Activated T-cell treated with anti-CD3 and anti-CD28 coated beads, Interleukin-2, amount 50 U/mL, for 48 hours (primary cell): ENCODE results near the gene GEMIN4.
"Not testable (repeated sequence)": the region's sequence is repeated elsewhere in the genome, so short reads cannot be mapped to it uniquely, and the experiment has no call there.

ENCODE experiments used
- DNase-seq, 2 experiments: peaks; one replicate each; pipeline ENCODE4 v3.0.0-alpha.2; 2020

Gene GEMIN4

DNA sequence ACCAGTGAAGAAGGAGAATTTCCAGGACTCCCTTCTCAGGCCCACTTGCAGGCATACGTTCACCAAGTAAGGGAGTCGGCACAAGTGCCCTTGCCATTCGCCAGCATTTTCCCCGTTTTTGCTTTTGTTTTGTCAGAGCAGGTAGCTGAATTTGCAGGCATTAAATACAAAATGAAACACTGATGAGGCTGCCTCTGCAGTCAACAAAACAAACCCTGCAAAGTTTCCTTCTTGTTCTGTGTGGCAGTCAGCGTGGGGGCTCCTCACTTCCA is 22.2 kb upstream of the GEMIN4 start:
- DNase-seq, result no peak

- no peak for DNase-seq
Observed at GRCh38 chr17:773467-774312, 21.6 kb upstream of the GEMIN4 start.

- DNase-seq, result no peak
Observed at GRCh38 chr17:773016-773415, 21.0 kb upstream of the GEMIN4 start.

GRCh38 chr17:767076-767475 is 15.0 kb upstream of the GEMIN4 start:
- no peak for DNase-seq

DNA sequence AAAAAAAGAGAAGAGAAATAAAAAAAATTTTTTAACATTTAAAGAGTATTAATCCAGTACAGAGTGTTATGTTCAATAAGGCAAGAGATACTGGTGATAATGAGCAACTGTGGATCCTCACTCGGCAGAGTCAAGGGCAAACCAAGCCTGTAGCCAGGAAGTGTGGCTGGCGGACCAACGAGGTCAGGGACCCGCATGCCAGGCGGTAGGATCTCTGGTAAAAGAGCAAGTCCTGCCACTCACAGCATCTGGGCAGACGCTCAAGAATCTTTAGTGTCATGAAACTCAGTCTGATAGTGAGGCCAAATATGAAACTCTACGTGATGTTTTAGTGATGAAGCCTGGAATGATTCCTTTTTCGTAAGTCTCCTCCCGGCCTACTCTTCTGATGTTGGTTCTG is 8.3 kb upstream of the GEMIN4 start:
- no peak for DNase-seq

- no peak for DNase-seq
Observed at GRCh38 chr17:759964-760363, 7.9 kb upstream of the GEMIN4 start.

DNA sequence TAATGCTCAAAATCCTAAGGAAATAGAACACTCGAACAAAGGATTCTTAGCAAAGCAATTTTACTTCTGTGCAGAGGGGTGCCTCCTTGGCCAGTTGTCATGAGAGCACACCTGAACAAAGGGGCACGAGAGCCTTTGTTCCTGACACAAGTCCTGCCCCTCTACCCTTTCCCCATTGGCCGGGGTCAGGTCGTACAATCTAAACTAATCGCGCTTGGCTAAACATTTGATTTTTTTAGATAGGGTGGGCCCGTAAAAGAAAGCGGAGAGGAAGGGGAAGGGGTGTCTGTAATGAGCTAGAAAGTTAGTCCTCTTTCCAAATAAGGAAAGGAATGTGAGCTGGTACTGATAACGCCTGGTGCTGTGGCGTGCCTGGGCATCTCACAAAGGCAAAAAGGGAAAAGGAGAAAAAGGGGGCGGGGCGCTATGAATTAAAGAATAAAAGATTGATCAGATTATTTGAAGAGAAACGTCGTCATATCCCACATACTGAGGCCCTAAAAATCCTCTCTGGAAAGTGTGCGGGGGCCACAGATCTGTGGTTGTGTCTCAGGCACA is 4.0 kb upstream of the GEMIN4 start:
- not testable (repeated sequence) for DNase-seq

GRCh38 chr17:755319-755961 is 3.4 kb upstream of the GEMIN4 start:
- not testable (repeated sequence) for DNase-seq

DNA sequence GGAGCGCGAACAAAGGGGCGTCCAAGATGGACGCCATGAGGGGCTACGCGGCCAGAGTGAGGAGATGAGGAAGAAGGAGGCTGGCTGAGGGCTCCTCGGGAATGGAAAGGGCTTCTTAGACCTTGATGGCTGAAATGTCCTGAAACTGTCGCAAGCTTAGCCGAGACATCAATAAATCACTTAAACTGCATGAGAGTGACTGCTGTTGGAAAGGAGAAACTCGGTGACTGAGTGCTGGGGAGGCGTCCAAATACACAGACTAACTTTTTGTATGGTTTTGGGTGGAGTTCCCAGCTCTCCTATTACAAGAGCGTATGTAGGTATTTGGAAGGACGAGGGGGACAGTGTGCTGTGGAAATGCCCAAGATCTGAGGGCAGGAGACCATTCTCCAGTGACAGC is 1.4 kb upstream of the GEMIN4 start:
- DNase-seq, result no peak

GRCh38 chr17:752620-753219 is 656 bp upstream of the GEMIN4 start:
- DNase-seq, result no peak

DNA sequence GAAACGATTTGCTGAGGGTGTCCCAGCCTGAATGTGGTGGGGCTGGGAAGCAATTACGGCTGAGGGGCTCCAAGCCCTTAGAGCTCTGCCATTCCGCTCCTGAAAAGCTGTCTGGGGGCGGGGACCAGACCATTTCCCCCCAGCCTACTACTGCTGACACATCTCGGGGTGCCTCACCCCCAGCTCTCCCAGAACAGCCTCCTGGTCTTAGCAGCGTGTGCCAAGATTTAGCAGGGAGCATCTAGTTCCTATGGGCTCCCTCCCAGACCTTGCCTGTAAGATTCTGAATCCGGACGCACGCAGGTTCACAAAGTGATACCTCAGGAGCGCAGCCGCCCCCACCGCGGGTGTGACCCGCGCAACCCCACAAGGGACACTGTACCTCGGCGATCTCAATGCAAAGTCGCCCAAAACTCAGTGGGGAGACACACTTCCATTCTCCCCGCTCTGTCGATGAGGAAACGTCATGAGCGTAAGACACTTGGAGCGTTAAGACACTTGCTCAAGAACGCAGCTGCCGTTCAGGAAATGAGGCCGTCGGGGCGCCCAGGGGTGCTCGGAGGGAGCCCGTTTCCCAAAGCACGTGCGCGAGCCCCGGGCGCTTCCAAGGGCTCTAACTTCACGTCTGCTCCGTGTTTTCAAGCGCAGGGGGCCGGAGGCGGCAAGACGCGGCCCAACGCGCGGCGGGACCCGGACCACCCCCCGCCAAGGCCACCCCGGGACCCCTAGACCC is 629 bp downstream of the GEMIN4 start:
- peak; percentile 71 to 72 for DNase-seq

DNA sequence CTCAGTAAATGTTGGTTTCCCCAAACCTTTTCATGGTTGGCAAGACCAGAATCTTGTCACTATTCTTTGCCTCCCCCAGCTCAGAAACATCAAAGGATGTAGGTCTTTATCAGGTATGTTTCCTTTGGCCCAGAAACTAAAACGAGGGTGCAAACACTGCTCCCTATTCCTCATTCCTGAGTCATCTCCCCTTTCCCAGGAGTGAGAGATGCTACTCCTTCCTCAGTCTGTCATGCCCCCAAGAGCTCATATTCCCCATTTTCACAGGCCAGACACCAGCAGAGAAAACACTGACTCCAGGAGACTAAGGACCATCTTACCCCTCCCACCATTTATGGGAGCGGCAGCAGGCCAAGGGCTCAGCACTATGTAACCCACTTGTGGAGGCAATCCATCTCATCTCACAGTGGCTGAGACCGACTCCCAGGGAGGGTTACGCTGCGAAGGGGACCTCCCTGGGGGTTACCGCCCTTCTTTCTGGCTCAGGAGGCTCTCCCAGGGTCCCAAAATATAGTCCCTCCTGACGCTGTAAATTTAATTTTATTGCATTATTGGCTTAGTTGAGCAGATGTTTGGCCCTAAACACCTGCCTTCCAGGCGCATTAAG is 1.5 kb downstream of the GEMIN4 start:
- no peak for DNase-seq

DNA sequence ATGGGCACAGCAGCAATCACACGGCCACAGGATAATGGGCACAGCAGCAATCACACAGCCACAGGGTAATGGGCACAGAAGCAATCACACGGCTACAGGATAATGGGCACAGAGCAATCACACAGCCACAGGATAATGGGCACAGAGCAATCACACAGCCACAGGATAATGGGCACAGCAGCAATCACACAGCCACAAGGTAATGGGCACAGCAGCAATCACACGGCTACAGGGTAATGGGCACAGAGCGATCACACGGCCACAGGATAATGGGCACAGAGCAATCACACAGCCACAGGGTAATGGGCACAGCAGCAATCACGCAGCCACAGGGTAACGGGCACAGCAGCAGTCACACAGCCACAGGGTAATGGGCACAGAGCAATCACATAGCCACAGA is 2.7 kb downstream of the GEMIN4 start:
- not testable (repeated sequence) for DNase-seq

GRCh38 chr17:748604-749003 is 3.5 kb downstream of the GEMIN4 start:
- not testable (repeated sequence) for DNase-seq

- DNase-seq, result no peak
Observed at GRCh38 chr17:746783-747629, 5.1 kb downstream of the GEMIN4 start.

- no peak for DNase-seq
Observed at GRCh38 chr17:746181-746580, 5.9 kb downstream of the GEMIN4 start.

DNA sequence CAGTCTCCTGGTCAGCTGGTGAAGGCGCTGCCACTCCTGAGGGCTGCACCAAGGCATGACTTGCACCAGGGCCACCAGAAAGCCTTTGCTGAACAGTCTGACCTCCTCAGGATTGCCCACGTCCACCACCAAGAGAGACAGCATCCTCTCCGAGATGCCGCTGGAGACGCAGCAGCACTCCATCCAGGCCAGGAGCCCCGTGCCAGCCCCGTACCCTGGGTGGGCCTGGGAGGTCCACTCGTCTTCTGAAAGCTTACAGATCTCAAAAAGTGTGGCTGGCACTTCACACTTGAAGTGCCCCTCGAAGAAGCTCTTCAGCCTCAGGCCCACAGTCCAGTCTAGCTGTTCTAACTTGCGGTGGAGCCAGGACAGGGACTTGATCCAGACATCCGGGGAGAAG is 6.7 kb downstream of the GEMIN4 start:
- no peak for DNase-seq

- no peak for DNase-seq
Observed at GRCh38 chr17:744937-745336, 7.1 kb downstream of the GEMIN4 start.

- DNase-seq, result no peak
Observed at GRCh38 chr17:743139-743538, 8.9 kb downstream of the GEMIN4 start.

GRCh38 chr17:742147-742793 is 9.8 kb downstream of the GEMIN4 start:
- no peak for DNase-seq
